Endothelial cell of umbilical vein (primary cell): Measurements from ENCODE around the gene ISM2. TPM values are rescaled to one million over a fixed set of nuclear protein-coding genes. Genes with fewer than 3 reads are reported as not detected.
A peak's percentile ranks its signal among the peaks of the same experiment; 100 is the strongest.

Experiments
- BruUV-seq: library from RNA; stranded (reverse); fragments of 400-500 nt; replicated peaks from 2 replicates; lab custom pipeline; 2021; lab: Mats Ljungman, UMichigan
- CTCF ChIA-PET: fragments of 300-600, 350-600 bp; sonication (Branson Sonifier 250); formaldehyde crosslinking; loops from one replicate; lab custom pipeline; 2021; ENCODE audit warnings: antibody characterized with exemption, inconsistent platforms; lab: Charles Lee
- POLR2A ChIA-PET: fragments of 300-600, 350-600 bp; sonication (Branson Sonifier 250); formaldehyde crosslinking; loops from one replicate; lab custom pipeline; 2021; ENCODE audit warnings: antibody characterized with exemption, inconsistent platforms; lab: Charles Lee
- DNase-seq: peaks from one replicate; pipeline ENCODE4 v3.0.0-alpha.2; 2011; ENCODE audit warnings: low read depth, low spot score
- FAIRE-seq: peaks from 2 replicates; lab custom pipeline; 2011; peaks lifted over from hg19 to GRCh38; lab: Jason Lieb, UNC
- H2AFZ ChIP-seq: 2 replicates; pipeline ENCODE4 v1.6.0; 2012; ENCODE audit warnings: low read depth, low read length, control low read depth, inconsistent platforms
- H3K27ac ChIP-seq: 2 replicates; pipeline ENCODE4 v1.5.1; 2011; ENCODE audit warnings: low read depth, mild to moderate bottlenecking, control low read depth, low read length, moderate library complexity; ENCODE audit not compliant: insufficient read depth
- H3K27me3 ChIP-seq, 2 experiments: 2 replicates each; pipeline versions ENCODE4 v1.6.0 to v1.6.1; 2011; ENCODE audit warnings: low read length in 2 of 2, mixed read lengths in 1 of 2; ENCODE audit not compliant: control insufficient read depth in 2 of 2, insufficient read depth in 2 of 2
- H3K36me3 ChIP-seq, 2 experiments: 2 replicates in 1 of 2; 3 replicates in 1 of 2; pipeline ENCODE4 v1.5.1; 2011; ENCODE audit warnings: low read length in 2 of 2, mild to moderate bottlenecking in 1 of 2, moderate library complexity in 1 of 2; ENCODE audit not compliant: control insufficient read depth in 2 of 2, insufficient read depth in 2 of 2; ENCODE audit errors: extremely low read depth in 1 of 2
- H3K4me1 ChIP-seq: 3 replicates; pipeline ENCODE4 v1.5.1; 2011; ENCODE audit warnings: mild to moderate bottlenecking, low read length; ENCODE audit not compliant: control insufficient read depth, insufficient read depth; ENCODE audit errors: extremely low read depth
- H3K4me2 ChIP-seq: 2 replicates; pipeline ENCODE4 v1.6.1; 2011; ENCODE audit warnings: low read length, control low read depth, mixed read lengths; ENCODE audit not compliant: insufficient read depth
- H3K4me3 ChIP-seq, 3 experiments: fragments of 200-600 bp in 1 of 3; sonication (generic), shearing (Covaris generic) in 1 of 3; replicated peaks in 1 of 3; 2 replicates each; pipeline ENCODE4 v1.5.1; 2011 to 2016; ENCODE audit warnings: control low read depth in 3 of 3, low read length in 3 of 3, mild to moderate bottlenecking in 2 of 3, inconsistent platforms in 1 of 3, low read depth in 1 of 3, moderate library complexity in 1 of 3; ENCODE audit not compliant: insufficient read depth in 1 of 3
- H3K79me2 ChIP-seq: 2 replicates; pipeline ENCODE4 v1.6.0; 2012; ENCODE audit warnings: low read length, inconsistent platforms; ENCODE audit not compliant: control insufficient read depth, insufficient read depth
- H3K9ac ChIP-seq: replicated peaks from 2 replicates; pipeline ENCODE3; 2011; ENCODE audit warnings: low read length, control low read depth; ENCODE audit not compliant: insufficient read depth; ENCODE audit errors: extremely low read depth
- H3K9me1 ChIP-seq: replicated peaks from 3 replicates; pipeline ENCODE4 v1.6.0; 2011; ENCODE audit warnings: mild to moderate bottlenecking, low read length; ENCODE audit not compliant: control insufficient read depth, insufficient read depth; ENCODE audit errors: extremely low read depth
- H3K9me3 ChIP-seq: replicated peaks from 2 replicates; pipeline ENCODE4 v1.5.1; 2012; ENCODE audit warnings: low read length, inconsistent platforms; ENCODE audit not compliant: control insufficient read depth, insufficient read depth
- H4K20me1 ChIP-seq: replicated peaks from 2 replicates; pipeline ENCODE3; 2011; ENCODE audit warnings: mild to moderate bottlenecking, low read length; ENCODE audit not compliant: control insufficient read depth, insufficient read depth; ENCODE audit errors: extremely low read depth
- EZH2 ChIP-seq: IDR thresholded peaks from 2 replicates; pipeline ENCODE4 v1.6.1; 2012; ENCODE audit warnings: borderline replicate concordance, low read depth, mild to moderate bottlenecking, moderate library complexity, low read length, inconsistent platforms; ENCODE audit not compliant: severe bottlenecking
- FOS ChIP-seq: IDR thresholded peaks from 2 replicates; pipeline ENCODE4 v1.6.1; 2011; ENCODE audit warnings: mild to moderate bottlenecking, low read length, moderate library complexity, borderline replicate concordance; ENCODE audit not compliant: insufficient read depth
- GATA2 ChIP-seq: IDR thresholded peaks from 2 replicates; pipeline ENCODE4 v1.7.0; 2011; ENCODE audit warnings: low read depth, mild to moderate bottlenecking, moderate library complexity, mixed read lengths, low read length; ENCODE audit not compliant: insufficient read length, insufficient read depth
- JUN ChIP-seq: IDR thresholded peaks from 2 replicates; pipeline ENCODE4 v1.6.1; 2011; ENCODE audit warnings: borderline replicate concordance, low read depth; ENCODE audit not compliant: insufficient read length, insufficient read depth
- MYC ChIP-seq: IDR thresholded peaks from one replicate; pipeline ENCODE4 v1.6.1; 2011; ENCODE audit warnings: mild to moderate bottlenecking, low read depth, low read length
- POLR2A ChIP-seq: IDR thresholded peaks from 2 replicates; pipeline ENCODE4 v1.6.1; 2012; ENCODE audit warnings: low read depth, mild to moderate bottlenecking, control low read depth, low read length
- POLR2AphosphoS5 ChIP-seq: IDR thresholded peaks from 2 replicates; pipeline ENCODE4 v1.6.1; 2012; ENCODE audit warnings: low read depth, mild to moderate bottlenecking, control low read depth, low read length, moderate library complexity; ENCODE audit not compliant: insufficient read depth
- dilution Hi-C: fragments of 300-500 bp; cut with MboI; formaldehyde crosslinking; loops from one replicate; pipeline ENCODE4 v1.15.0; 2019; ENCODE audit warnings: low sequenced_read_pairs; ENCODE audit not compliant: extremely low pct_ligation_motif_present
- intact Hi-C: fragments of 100-400 bp; cut with micrococcal nuclease; formaldehyde crosslinking; loops from one replicate; pipeline ENCODE4 v1.10.0; 2022
- polyA plus RNA-seq, 4 experiments: library from polyadenylated mRNA; depleted of rRNA in 3 of 4; stranded (reverse) in 3 of 4; unstranded in 1 of 4; fragments of >200 nt; gene quantifications; 2 replicates each; pipeline versions ENCODE4 v1.2.1 to v1.2.3, GENCODE V29; 2011 to 2012; ENCODE audit warnings: missing spikeins in 1 of 4
- total RNA-seq: library from RNA; stranded (reverse); gene quantifications from 2 replicates; pipeline ENCODE4 v1.2.3, GENCODE V29; 2021
- TF ChIP-seq, protein P1 (sequence below): IDR thresholded peaks from 2 replicates; pipeline ENCODE4 v1.6.1; 2011; ENCODE audit not compliant: insufficient read depth, insufficient read length
- TF ChIP-seq, protein P2 (sequence below), 2 donors: IDR thresholded peaks; 1 replicate in 1 of 2; 2 replicates in 1 of 2; pipeline ENCODE4 v1.5.1; 2011; ENCODE audit warnings: low read length in 2 of 2, mild to moderate bottlenecking in 2 of 2, moderate library complexity in 2 of 2, control low read depth in 1 of 2, inconsistent platforms in 1 of 2, low read depth in 1 of 2; ENCODE audit not compliant: insufficient read depth in 1 of 2; ENCODE audit errors: extremely low read depth in 1 of 2

Gene ISM2
- total and polyA plus RNA-seq, 2 donors (not counting 3 experiments of a cell fraction or from before 2014, with no cell fraction given) = not detected

DNA sequence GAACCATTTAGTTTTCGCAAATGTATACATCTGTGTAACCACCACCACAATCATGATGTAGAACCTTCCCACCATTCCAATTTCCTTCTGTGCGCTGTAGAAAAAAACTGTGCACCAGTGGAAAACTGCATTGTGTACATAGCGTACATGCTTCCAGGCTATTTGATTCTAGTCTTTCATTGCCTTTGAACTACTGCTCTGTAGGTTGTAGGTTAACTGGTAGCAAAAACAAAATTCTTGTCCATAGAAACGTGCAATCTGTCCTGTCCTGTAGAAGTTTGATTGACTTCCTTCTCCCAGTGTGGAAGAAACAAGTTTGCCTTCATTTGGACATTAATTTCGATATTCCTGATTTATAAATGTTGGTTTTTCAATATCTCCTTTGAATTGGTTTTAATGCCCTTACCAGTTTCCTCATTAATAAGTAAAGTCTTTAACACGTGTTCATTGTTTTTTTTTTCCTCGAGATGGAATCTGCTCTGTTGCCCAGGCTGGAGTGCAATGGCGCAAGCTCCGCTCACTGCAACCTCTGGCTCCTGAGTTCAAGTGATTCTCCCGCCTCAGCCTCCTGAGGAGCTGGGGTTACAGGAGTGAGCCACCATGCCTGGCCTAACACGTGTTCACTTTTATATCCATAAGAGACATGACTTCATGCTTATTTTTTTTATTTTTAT, 3.6 kb upstream of the ISM2 start:
- peak; percentile 12 for FAIRE-seq
- no peak for TF ChIP-seq GATA2
- no peak for TF ChIP-seq MYC
- TF ChIP-seq POLR2AphosphoS5 = no peak
- TF ChIP-seq, protein P1, sequence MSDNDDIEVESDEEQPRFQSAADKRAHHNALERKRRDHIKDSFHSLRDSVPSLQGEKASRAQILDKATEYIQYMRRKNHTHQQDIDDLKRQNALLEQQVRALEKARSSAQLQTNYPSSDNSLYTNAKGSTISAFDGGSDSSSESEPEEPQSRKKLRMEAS = no peak
- TF ChIP-seq JUN = no peak
- no peak for TF ChIP-seq POLR2A
- TF ChIP-seq, protein P2, sequence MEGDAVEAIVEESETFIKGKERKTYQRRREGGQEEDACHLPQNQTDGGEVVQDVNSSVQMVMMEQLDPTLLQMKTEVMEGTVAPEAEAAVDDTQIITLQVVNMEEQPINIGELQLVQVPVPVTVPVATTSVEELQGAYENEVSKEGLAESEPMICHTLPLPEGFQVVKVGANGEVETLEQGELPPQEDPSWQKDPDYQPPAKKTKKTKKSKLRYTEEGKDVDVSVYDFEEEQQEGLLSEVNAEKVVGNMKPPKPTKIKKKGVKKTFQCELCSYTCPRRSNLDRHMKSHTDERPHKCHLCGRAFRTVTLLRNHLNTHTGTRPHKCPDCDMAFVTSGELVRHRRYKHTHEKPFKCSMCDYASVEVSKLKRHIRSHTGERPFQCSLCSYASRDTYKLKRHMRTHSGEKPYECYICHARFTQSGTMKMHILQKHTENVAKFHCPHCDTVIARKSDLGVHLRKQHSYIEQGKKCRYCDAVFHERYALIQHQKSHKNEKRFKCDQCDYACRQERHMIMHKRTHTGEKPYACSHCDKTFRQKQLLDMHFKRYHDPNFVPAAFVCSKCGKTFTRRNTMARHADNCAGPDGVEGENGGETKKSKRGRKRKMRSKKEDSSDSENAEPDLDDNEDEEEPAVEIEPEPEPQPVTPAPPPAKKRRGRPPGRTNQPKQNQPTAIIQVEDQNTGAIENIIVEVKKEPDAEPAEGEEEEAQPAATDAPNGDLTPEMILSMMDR (IDR thresholded peaks at IDR 0.05; ENCODE audit: extremely low read depth in 1 of 2, insufficient read depth in 1 of 2, low read depth in 1 of 2, low read length in 2 of 2) = no peak
- no peak for TF ChIP-seq EZH2
- no peak for TF ChIP-seq FOS
- Histone ChIP-seq H3K4me1 (peaks cover 7% of the 10 kb centered on the region), H2AFZ (no peak overlapping the region), H3K27me3 (peaks cover 17 to 27% of the 10 kb centered on the region in 2 experiments), H3K79me2 (no peaks in the 10 kb centered on the region), H3K36me3 (peaks cover 0 to 9% of the 10 kb centered on the region in 2 experiments), H3K4me2 (no peak overlapping the region), H3K4me3 (no peak overlapping the region), H3K9ac (no peak overlapping the region), H4K20me1 (no peaks in the 10 kb centered on the region), H3K9me3 (no peaks in the 10 kb centered on the region), H3K27ac (no peak overlapping the region), H3K9me1 (no peaks in the 10 kb centered on the region)
- ChIA-PET CTCF (interaction anchor here (1.1 kb wide), 1 partner anchor 153 kb away, joined by 3 read pairs; no protein-coding TSS in a partner anchor), POLR2A (no interaction called here)
- intact Hi-C loops (no loop called here), dilution Hi-C loops (no loop called here)
- no peak for DNase-seq
- no TSS peak for BruUV-seq
